ENCODE results near the gene UBE2Q2. TPM values are rescaled to one million over a fixed set of nuclear protein-coding genes. Genes with fewer than 3 reads are reported as not detected.
A peak's percentile ranks its signal among the peaks of the same experiment; 100 is the strongest.
"Not testable (repeated sequence)": the region's sequence is repeated elsewhere in the genome, so short reads cannot be mapped to it uniquely, and the experiment has no call there.

The UBE2Q2 gene
- polyA plus RNA-seq (2011; rRNA removed) (41.7 and 56.8 TPM in 2 replicates), polyA minus RNA-seq (2011; rRNA and poly(A)+ RNA removed) (10.9 and 21.5 TPM in 2 replicates)

DNA sequence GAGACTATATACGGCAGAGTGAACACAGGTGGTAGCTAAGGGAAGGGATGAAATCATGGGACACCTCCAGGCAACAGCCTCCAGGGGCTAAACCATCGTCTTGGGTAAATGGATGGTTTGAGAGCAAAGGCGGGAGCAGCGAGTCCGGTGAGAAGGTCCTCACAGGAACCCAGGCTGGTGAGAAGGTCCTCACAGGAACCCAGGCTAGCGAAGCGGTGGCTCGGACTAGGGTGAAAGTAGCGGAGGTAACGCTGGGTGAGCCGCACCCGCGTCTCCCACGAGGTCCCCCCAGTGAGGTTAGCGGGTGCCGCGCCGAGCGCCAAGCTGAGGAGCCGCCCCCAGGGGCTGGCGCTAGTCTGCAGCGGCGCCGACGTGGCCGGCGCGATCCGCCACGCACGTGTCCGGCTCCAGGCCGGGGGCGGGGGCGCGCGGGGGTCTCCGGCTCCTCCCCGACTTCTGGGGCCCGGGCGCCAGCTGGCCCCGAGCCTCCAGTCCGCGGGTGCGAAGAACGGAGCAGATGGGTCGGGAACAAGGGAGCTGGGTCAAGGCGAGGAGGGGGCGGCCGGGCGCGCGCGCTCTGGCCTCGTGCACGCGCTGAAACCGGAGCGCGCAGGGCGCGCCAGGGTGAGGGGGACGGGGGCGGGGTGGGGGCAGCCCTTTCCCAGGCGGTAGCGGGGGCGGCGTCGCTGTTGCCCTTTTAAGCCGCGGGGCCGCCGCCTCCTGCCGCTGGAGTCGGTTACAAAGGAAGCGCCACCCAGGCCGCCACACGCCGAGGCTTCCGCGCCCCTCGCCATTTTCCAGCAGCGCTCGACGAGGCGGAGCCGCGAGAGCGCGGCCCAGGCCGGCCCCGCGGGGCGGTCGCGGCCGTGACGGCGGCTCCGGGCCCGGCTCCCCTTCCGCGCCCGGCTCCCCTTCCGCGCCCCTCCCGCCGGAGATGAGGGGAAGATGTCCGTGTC is at the start of gene UBE2Q2:
TSS of gene UBE2Q2 (plus strand) at position 726 of the 956 bp plus-strand sequence. CDS start at position 946, 220 bp downstream.
- CTCF ChIA-PET = no interaction called here
- DNase-seq (ENCODE audit: low read depth, low spot score) = no peak
- no peaks in the 10 kb centered on the region for H3K9me3 ChIP-seq (ENCODE audit: control insufficient read depth, insufficient read depth, low read length)
- POLR2A ChIA-PET = interaction anchor here (0.8 to 1.3 kb wide), 3 partner anchors 203 to 346 kb away, joined by 3 to 4 read pairs (median 3); partner anchors contain the start of gene IMP3
- TF ChIP-seq, protein P1, sequence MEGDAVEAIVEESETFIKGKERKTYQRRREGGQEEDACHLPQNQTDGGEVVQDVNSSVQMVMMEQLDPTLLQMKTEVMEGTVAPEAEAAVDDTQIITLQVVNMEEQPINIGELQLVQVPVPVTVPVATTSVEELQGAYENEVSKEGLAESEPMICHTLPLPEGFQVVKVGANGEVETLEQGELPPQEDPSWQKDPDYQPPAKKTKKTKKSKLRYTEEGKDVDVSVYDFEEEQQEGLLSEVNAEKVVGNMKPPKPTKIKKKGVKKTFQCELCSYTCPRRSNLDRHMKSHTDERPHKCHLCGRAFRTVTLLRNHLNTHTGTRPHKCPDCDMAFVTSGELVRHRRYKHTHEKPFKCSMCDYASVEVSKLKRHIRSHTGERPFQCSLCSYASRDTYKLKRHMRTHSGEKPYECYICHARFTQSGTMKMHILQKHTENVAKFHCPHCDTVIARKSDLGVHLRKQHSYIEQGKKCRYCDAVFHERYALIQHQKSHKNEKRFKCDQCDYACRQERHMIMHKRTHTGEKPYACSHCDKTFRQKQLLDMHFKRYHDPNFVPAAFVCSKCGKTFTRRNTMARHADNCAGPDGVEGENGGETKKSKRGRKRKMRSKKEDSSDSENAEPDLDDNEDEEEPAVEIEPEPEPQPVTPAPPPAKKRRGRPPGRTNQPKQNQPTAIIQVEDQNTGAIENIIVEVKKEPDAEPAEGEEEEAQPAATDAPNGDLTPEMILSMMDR (IDR thresholded peaks at IDR 0.05; ENCODE audit: low read depth, low read length) = no peak
- H3K27me3 ChIP-seq (ENCODE audit: control insufficient read depth, insufficient read depth, low read length) = no peaks in the 10 kb centered on the region
- peak within 1 kb of the TSS; percentile 67 for H3K4me3 ChIP-seq (ENCODE audit: low read depth, low read length)
- H3K27ac ChIP-seq (ENCODE audit: low read depth, low read length) = peak within 1 kb of the TSS; percentile 73

DNA sequence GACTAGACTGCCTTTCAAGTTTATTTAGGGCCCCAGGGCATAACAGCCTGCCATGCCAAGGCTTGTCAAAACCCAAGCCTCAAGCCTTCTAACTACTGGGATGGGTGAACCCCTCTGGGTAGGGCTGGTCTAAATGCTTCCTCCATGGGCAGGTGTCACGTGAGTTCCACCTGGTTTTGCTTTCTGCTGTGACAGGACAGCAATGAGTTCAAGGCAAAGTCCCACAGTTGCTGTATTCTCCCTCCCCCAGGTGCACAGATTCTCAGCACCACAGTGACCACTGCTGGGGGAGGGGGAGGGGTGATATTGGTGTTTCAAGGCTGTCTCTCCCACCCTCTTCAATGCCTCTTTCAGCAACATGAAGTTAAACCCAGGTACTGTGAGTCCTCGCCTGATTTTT is 46.9 kb upstream of the UBE2Q2 start:
- POLR2A ChIA-PET = no interaction called here
- Histone ChIP-seq H3K4me3 (ENCODE audit: low read depth, low read length) (no peak overlapping the region), H3K9me3 (ENCODE audit: control insufficient read depth, insufficient read depth, low read length) (no peaks in the 10 kb centered on the region), H3K27ac (ENCODE audit: low read depth, low read length) (no peak overlapping the region), H3K27me3 (ENCODE audit: control insufficient read depth, insufficient read depth, low read length) (peaks cover 47% of the 10 kb centered on the region)
- CTCF ChIA-PET = no interaction called here
- DNase-seq (ENCODE audit: low read depth, low spot score) = no peak
- TF ChIP-seq, protein P1 (IDR thresholded peaks at IDR 0.05; ENCODE audit: low read depth, low read length) = no peak

DNA sequence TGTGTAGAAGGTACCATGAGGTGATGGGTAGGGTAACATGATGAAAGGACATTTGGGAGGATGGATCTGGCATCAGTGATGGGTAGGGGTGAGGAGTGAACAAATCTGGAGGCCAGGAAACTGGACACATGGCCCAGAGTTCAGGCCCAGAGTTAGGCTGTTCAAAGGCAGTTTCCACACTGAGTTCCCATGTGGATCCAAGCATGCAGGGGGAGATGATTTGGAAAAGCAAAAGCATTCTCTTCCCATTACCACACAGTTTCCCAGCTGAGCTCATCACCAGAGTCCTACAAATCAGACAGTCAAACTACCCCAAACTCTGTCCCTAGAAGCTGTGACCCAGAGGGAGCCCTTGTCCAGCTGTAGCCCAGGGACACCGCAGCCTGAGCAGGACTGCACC is 46.1 kb upstream of the UBE2Q2 start:
- H3K27me3 ChIP-seq (ENCODE audit: control insufficient read depth, insufficient read depth, low read length) = peaks cover 42% of the 10 kb centered on the region
- POLR2A ChIA-PET; H3K9me3 ChIP-seq (ENCODE audit: control insufficient read depth, insufficient read depth, low read length): not testable (repeated sequence)

DNA sequence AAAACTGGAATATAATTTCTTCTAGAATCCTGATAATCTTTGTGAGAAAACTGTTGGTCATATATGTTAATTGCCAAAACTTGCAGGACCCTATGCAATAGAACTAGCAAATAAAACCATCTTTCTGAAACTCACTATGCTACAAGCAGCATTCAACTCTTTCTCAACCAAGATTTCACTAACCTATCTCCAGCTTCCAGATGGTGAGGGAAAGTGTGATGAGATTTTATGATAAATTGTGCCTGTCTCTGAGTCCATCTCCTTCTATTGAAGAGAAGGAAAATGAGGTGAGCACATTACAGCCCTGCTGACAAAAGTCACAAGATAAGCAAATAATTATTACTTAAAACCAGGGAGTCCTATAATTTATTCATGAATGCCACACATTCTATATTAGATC is 44.1 kb upstream of the UBE2Q2 start:
- POLR2A ChIA-PET = no interaction called here
- TF ChIP-seq, protein P1 (IDR thresholded peaks at IDR 0.05; ENCODE audit: low read depth, low read length) = no peak
- DNase-seq (ENCODE audit: low read depth, low spot score) = no peak
- Histone ChIP-seq H3K9me3 (ENCODE audit: control insufficient read depth, insufficient read depth, low read length) (no peaks in the 10 kb centered on the region), H3K27me3 (ENCODE audit: control insufficient read depth, insufficient read depth, low read length) (peaks cover 43% of the 10 kb centered on the region), H3K4me3 (ENCODE audit: low read depth, low read length) (no peak overlapping the region), H3K27ac (ENCODE audit: low read depth, low read length) (no peak overlapping the region)
- CTCF ChIA-PET = interaction anchor here (4.5 to 4.8 kb wide), 2 partner anchors 71 to 114 kb away, joined by 16 to 41 read pairs; no protein-coding TSS in a partner anchor

More for the DNA sequence above, 46.1 kb upstream of the UBE2Q2 start:
- not testable (repeated sequence) for H3K4me3 ChIP-seq (ENCODE audit: low read depth, low read length); DNase-seq (ENCODE audit: low read depth, low spot score); H3K27ac ChIP-seq (ENCODE audit: low read depth, low read length)
- CTCF ChIA-PET = interaction anchor here (0.6 to 0.9 kb wide), 2 partner anchors 112 to 181 kb away, joined by 3 to 4 read pairs; no protein-coding TSS in a partner anchor

DNA sequence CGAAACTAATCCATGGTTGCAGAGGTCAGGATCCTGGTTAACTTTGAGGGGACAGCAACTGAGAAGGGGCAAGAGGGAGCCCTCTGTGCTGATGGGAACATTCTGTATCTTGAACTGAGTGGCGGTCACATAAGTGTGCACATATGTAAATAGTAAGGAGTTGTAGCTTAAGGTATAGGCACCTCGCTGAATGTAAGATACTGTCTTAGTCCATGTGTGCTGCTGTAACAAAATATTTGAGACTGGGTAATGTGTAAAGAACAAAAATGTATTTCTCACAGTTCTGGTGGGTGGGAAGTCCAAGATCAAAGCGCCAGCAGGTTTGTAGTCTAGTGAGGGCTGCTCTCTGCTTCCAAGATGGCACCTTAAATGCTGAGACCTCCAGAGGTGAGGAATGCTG is 42.8 kb upstream of the UBE2Q2 start:
- H3K27me3 ChIP-seq (ENCODE audit: control insufficient read depth, insufficient read depth, low read length) = peaks cover 39% of the 10 kb centered on the region
- POLR2A ChIA-PET = not testable (repeated sequence)
- CTCF ChIA-PET = interaction anchor here (0.9 to 4.8 kb wide), 5 partner anchors 9 to 291 kb away, joined by 3 to 41 read pairs (median 10); no protein-coding TSS in a partner anchor

More for the DNA sequence above, 42.8 kb upstream of the UBE2Q2 start:
- H3K4me3 ChIP-seq (ENCODE audit: low read depth, low read length); DNase-seq (ENCODE audit: low read depth, low spot score); H3K9me3 ChIP-seq (ENCODE audit: control insufficient read depth, insufficient read depth, low read length); H3K27ac ChIP-seq (ENCODE audit: low read depth, low read length): not testable (repeated sequence)

Data from AG04450 (cell line).